CD4-positive, alpha-beta T cell treated with Interleukin-12 subunit alpha and Interleukin-12 subunit beta, for 1 hour (primary cell): ENCODE data around the gene WASL.
A peak's percentile ranks its signal among the peaks of the same experiment; 100 is the strongest.
"Not testable (repeated sequence)": the region's sequence is repeated elsewhere in the genome, so short reads cannot be mapped to it uniquely, and the experiment has no call there.

Experiments
- DNase-seq: peaks from one replicate; pipeline ENCODE4 v3.0.0-alpha.2; 2020

WASL gene

DNA sequence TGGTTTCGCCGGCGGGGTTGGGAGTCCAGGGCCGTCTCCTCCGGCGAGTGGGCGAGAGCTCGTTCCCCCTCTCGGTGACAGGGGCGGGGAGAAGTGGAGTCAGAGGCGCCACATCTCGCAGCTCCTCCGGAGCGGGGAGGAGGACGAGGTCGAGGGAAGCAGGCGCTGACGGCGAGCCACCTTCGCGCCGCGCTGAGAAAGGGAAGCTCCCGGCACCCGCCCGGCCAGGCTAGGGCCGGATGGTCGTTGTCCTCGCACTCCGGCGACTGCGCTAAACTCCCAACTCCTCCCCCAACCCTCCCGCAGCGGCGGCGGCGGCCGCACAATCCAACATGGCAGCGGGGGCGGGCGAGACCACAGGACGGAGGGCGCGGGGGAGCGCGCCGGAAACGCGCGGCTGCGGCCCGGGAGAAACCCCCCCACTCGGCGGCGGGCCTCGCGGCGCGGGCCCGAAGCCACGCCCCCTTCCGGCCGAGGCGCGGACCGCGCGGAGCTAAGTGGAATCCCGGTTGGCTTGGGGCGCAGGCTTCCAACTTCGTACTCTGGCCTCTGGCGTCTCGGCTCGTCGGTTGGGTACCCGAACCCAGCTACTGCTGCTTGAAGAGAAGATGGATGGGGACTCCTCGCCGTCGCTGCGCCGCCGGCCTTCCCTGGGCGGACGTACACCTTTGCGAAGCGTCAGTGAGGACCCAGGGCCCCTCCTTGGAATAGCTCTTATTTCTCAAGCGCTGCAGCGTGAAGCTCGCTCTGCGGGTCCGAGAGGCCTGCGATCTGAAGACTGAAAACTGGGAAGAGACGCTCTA, at the start of gene WASL:
WASL (minus strand) TSS at position 270 of the 803 bp plus-strand sequence; CDS start at position 1, 269 bp downstream.
- DNase-seq = peak; percentile 91

DNA sequence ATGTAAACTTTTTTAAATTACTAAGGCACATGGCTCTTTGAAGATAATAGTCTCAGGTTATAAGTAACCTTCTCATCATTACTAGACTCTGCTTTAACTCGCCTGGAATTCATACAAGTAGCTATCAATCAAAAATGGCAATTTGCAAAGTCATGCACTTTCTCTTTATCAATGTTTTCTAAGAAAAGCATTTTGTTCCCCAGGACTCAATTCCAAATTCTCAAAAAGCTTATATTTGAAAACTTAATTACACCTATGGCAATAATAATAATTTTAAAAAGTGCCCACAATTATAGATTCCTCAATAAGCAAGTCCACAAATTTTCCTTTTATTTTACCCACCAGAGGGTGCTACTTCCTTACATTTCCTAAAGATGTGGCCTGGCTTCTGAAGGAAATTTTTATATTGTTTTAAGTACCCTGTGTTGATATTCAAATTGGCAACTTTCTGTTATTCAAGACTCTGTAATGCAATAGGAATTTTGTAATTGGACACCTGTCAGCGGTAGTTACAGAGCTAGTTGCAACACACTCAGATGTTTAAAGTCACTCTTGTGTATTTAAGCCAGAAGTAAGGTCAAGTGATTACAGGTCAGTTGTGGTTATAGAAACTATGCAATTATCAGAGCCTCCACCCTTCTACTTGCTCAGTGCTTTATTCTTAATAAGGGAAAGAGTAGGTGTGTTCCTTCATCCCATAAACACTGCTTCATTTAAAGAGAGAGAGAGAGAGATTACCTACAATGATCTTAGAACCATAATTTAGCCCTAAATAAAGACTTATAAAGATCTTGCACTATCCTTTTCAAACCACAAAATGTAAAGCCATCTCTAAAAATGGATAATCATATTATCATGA, 49.1 kb upstream of the WASL start:
- peak; percentile 6 for DNase-seq

DNA sequence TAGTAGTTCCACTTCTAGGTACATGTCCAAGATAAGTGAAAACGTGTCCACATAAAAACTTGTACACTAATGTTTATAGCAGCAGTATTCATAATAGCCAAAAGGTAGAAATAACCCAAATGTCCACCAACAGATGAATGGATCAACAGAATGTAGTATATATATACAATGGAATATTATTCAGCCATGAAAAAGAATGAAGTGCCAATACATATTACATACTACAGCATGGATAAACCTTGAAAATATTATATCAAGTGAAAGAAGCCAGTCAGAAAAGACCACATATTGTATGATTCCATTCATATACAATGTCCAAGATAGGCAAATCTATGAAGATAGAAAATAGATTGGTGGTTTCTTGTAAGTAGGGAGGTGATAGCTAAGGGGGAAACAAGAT, 47.8 kb upstream of the WASL start:
- DNase-seq = no peak

DNA sequence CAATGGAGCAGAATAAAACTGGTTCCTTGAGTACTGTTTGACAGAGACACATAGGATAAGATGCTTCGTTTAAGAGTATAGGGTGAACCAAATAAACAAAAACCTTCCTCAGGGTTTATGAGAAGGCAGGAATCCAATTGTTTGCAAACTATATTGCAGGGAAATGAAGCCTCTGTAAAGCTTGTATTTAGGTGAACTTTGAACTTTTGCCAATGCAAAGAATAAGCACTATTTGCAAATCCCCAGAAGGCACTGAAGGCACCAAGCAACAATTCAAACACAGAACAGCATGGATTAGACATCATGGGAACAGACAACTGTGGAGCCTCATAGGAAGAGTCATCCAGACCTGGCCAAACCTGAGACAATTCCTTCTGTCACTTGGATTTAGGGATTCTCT, 47.1 kb upstream of the WASL start:
- no peak for DNase-seq

DNA sequence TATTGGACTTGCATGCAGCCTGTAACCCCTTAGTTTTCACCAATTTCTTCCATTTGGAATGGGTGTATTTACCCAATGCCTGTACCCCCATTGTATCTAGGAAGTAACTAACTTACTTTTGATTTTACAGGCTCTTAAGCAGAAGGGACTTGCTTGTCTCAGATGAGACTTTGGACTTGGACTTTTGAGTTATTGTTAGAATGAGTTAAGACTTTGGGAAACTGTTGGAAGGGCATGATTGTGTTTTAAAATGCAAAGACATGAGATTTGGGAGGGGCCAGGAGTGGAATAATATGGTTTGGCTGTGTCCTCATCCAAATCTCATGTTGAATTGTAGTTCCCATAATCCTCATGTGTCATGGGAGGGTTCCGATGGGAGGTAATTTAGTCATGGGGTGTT, 46.3 kb upstream of the WASL start:
- DNase-seq = not testable (repeated sequence)

DNA sequence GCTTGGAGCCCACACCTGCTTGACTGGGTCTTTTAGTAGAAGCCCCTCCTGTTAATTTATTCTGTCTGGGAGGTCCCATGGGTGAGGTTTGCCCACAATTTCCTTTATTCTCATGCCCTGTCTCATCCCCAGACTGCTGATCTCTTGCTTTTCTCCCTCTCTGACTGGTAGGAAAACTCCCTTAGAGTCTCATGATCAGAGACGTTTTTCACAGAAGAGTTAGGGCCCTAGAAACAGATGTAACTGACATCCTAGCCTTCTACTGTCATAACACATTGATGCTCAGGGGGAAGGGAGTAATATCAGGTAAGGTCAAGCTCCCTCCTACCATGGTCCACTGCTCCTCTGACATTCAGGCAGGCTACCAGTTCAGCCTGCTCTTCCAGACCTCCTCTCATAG, 43.7 kb upstream of the WASL start:
- no peak for DNase-seq

DNA sequence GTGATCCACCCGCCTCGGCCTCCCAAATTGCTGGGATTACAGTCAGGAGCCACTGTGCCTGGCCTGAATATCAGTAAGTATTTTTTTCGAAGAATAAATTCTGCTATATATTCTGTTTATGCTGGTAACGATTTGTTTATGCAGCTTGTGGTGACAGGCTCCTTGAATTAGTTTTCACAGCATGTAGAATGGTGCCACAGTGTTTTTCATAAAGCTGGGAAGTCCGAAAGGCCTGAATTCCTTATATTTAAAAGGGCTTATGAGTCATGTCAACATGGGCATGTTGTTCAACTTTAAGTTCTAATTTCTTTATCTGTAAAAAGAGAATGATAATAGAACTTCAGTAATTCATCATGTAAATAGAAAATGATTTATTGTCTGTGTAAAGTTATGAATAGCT, 42.2 kb upstream of the WASL start:
- DNase-seq = no peak

DNA sequence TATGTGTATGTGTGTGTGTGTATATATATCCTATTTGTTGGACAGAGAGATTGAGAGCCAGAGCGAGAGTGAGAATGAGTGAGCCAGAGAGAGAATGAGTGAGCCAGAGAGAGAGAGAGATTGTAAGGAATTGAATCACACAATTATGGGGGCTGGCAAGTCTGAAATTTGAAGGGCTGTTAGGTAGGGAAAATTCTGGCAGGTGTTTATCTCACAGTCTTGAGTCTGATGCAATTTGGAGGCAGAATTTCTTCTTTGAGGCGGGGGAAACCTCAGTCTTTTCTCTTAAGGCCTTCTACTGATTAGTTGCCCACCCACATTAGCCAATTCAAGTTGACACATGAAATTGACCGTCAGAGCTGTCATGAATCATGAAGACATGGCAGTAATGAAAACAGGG, 41.0 kb upstream of the WASL start:
- DNase-seq = no peak

DNA sequence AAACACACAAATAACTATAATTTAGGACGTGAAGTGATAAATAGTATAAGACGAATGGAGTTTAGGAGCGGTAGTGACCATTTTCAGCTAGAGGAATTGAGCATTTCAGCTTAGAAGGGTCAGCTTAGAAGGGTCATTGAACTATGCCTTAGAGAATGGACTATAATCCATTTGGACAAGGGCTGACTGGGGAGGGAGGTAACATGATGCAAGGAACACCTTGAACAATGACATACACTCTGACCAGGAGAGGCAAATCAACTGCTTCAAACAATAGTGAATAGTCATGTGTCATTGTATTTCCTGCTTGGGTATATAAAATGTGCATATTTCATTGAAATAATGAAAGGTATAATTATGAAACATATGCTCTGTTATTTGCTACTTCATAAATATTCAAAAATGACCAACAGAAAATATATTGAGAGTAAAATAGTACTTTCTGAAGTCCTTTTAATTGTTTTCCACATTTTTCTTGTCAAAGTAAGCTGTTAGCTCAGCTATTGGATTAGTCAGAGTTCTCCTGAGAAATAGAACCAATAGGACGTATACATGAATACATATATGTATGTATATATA, 40.5 kb upstream of the WASL start:
- no peak for DNase-seq

DNA sequence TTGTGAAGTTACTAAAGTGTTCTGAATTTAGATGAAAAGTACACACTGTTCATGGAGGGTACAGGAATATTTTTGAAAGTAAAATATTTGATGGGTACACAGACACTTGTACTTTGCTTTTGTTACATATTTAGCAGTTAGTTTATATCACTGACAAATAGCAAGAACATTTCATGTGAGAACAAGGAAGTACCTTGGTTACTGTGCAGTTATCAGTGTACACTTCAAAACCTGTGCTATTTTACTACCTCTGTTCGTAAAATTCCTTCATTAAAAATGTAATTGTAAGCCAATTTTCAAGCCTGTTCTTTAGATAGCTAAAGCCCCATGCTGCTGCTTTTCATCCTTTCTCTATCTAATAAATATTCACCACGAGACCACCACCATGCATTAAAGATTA, 39.8 kb upstream of the WASL start:
- DNase-seq = no peak

DNA sequence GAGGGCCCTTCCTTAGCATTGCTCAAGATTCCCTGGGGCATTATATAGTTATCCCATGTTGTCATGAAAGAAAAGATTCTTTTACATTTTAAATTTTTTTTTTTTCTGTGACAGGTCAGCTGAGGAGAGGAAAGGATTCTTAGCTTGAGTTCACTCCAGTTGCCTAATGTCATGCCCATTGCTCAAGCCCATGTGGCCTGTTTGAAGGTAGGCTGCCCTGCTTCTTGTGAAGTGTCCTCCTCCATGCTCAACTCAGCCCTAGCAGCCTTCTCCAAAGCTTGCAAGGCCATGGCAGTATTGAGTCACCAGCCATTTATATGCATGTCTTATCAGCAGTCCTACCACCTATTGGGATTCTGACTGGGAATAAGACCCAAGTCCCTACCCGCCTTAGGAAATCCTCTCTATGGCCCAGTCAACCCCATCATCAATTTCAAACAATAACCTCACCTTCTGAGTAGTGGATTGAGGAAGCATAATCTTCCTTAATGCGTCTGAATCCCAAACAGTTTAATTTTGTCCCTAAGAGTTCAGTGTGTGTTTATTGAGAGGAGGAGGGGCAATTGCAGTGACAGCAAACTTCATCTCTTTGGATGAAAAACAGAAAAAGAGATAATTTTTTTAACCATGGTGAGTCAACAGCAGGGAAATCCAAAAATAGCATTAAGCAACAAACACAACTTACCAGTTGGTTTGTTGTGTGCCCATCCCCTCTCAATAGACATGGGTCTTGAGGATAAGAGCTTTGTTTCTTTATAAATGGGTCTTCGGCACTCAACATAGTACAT, 38.6 kb upstream of the WASL start:
- no peak for DNase-seq

DNA sequence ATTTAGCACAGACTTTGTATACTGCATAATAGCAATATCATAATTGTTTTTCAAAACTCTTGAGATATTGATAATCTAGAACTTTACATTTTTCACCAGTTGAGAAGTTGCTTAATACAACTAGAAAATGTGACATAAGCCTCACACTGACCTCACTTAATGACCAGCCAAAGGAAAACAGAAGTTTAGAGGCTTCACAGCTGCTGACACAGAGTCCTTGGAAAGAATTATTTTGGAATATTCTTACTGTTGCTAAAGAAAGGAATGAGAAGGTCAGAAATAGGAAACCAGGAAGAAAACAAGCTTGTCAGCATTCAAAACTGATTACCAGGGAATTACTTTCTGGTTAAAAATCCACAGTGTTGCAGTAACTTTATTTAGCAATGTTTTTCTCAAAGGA, 35.5 kb upstream of the WASL start:
- DNase-seq = no peak

DNA sequence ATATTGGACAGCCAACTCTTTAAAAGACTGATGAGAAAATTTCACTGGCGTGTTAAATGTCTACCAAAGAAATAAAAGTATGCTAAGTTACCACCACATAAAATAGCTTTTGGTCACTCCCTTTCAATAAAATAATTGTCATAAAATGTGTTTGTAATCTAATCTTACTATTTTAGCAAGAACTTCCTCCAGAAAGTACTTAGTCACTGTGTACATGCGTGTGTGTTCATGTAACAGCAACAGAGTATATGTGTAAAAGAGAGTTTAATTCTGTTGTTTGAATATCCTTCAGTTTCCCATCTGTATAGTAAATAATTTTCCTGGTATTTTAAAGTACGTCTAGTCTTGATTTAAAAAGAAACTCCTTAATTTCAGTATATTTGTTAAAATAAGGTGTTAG, 35.0 kb upstream of the WASL start:
- no peak for DNase-seq

DNA sequence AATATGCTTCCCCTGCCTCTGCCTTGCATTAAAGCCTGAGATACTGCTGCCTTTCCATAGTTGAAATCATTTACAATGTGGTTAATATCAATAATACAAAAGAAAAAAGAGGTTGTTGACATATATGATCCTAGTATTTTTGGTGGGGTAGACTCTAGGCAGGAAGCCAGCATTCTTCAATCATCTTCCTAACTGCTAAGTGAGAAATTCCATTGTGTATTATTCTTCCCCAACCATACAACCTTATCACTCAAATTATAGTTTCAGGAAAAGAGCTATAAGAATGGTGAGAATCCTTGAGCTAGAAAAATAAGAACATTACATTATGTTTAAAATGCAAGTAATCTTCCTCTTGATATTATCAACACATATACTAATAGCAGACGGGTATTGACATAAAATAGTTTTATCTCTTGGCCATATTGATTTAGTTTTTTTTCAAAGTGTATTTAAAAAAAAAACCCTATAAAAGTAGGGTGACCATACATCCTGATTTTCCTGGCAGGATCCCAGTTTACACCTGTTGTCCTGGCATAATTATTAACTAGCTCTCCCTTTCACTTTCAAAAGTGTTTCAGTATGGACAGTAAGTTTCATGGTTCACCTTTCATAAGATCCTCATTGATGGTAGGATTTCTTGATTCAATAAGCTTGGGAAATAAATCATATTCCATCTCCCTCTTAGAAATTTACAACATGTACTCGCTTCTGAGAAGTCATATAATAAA, 33.4 kb upstream of the WASL start:
- DNase-seq = no peak

DNA sequence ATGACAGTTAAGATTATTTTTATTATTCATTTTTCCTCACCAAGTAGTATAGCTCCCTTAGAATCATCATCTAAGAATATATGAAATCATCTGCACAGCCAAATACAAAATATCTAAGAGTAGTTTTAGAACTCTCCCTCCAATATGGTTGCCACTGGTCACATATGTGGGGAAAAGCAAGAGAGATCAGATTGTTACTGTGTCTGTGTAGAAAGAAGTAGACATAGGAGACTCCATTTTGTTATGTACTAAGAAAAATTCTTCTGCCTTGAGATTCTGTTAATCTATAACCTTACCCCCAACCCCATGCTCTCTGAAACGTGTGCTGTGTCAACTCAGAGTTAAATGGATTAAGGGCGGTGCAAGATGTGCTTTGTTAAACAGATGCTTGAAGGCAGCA, 31.7 kb upstream of the WASL start:
- not testable (repeated sequence) for DNase-seq

DNA sequence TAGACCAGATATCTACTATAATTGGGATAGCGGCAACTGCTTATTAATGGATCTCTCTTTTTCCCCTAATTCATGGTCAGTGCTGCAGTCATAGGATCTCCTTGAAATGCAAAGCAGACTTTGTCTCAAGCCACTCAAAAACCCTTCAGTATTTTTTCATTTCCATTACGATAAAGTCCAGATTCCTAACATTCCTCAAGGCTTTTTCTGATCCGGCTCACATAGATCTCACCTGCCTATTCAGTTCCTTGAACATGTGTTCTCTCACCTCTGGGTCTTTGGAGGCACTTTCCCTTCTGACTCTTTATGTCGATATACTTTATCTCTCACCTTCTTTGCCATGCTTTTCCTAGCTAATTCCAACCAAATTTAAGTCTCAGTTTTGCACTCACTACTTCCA, 25.7 kb upstream of the WASL start:
- DNase-seq = no peak

DNA sequence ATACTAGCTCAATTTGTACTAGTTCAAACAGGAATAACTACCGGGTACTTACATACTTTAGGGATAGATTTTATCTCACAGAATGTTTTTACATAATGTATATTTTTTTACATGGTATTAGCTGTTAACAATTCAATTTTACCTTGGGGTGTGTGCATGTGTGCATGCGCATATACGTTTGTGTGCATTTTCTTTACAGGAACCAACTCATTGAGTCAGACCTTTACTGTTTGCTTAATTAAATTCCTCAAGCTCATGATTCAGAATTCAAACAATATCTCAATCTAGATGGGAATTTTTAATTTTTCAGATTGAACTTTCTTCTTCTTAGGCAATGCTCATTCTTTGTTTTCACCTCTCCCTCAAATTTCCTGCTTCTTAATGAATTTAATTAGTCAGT, 24.7 kb upstream of the WASL start:
- no peak for DNase-seq

DNA sequence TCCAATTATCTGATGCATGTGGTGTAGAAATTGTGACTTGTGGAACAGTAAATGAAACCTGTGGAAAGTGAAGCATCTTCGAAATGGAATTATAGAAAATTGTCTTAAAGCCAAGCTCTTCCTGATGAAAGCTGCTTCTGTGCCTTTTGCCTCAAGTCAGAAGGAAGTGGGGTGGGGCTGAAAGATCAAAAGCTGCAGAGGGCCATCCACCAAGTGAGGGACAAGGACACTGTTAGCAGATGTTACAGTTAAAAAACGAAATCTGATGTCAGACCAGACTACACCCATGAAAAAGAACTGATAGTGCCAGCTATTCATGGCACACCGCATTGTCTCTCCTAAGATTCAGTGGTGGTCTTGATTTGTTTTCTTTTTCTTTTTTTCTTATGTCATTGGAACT, 23.8 kb upstream of the WASL start:
- DNase-seq = no peak

DNA sequence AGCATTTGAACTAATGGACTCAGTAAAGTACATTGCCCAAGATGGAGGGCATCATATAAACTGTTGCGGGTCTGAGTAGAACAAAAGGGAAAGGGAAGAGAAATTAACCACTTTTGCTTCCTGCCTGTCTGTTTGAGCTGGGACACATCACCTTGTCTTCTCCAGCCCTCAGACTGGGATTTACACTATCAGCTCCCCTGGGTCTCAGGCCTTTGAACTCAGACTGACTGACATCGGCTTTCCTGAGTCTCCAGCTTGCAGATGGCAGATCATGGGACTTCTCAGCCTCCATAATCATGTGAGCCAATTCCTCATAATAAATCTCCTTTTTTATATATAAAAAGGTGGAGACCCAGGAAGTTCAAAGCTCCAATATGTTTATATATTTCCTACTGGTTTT, 23.0 kb upstream of the WASL start:
- no peak for DNase-seq

DNA sequence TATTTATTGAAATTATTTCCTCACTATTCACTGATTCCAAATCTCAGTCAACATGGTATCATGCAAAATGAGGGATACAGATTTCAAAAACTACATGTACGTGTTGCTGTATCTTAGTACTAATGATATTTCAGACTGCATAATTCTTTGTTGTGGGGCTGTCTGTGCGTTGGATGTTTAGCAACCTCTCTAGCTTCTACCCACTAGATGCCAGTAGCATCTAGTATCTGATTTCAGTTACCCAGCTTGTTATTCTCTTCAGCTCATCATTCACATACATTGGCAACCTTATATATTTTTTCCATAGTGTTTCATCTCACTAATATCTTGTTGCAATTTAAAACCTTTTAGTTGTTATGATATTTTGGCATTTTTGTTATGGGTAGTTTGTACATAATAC, 22.5 kb upstream of the WASL start:
- no peak for DNase-seq

DNA sequence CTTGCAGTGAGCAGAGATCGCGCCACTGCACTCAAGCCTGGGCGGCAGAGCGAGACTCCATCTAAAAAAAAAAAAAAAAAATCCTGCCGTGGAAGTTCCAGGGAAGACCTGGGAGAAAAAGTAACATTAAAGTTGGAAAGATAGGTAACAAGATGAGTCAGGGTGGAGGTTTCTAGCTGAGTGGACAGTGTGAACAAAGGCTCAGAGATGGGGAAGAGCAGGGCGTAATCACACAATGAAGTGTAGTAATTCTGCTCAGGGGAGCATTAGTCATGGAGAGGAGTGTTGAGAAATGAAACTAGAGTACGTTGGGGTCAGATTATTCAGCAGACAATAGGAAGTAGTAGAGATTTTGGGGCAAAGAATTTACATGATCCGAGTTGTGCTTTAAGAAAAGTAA, 21.6 kb upstream of the WASL start:
- DNase-seq = peak; percentile 11

DNA sequence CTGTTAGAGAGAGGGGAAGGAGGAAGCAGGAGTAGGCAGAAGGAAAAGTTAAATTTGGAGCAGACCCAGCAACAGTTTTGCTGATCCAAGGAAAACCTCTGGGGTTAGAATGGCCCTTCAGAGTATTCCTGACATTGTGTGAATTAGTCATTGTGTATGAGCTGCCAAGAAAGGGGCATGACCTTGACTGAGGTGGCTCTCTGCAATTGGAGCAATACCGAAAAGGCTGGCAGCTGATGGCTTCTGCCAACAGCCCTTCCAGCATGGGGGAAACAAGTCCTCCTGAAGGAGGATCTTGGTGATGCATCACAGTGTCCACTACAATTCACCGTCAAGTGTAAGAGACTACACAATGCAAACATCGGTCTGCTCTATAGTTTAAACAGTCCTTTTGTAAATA, 20.6 kb upstream of the WASL start:
- no peak for DNase-seq
